Stomach (tissue), 9 donors: ENCODE results near the gene SPSB4. TPM values are rescaled to one million over a fixed set of nuclear protein-coding genes. Genes with fewer than 3 reads are reported as not detected.

Experiments used
- DNase-seq, 2 donors: peaks; one replicate each; pipeline versions ENCODE4 v3.0.0 to v3.0.0-alpha.2; 2013 to 2019
- H3K27ac ChIP-seq, 5 donors: fragments of 200-600 bp in 4 of 5; sonication (generic) in 4 of 5; one replicate each; pipeline ENCODE4 v1.5.1; 2013 to 2019; ENCODE audit warnings: mild to moderate bottlenecking in 1 of 5, moderate library complexity in 1 of 5
- H3K27me3 ChIP-seq, 3 donors: fragments of 200-600 bp; sonication (generic); one replicate each; pipeline ENCODE4 v1.5.1; 2017 to 2019; ENCODE audit warnings: mixed run types in 1 of 3
- H3K36me3 ChIP-seq, 4 donors: fragments of 200-600 bp; sonication (generic); 1 replicate in 3 of 4; 2 replicates in 1 of 4; pipeline ENCODE4 v1.5.1; 2016 to 2019
- H3K4me1 ChIP-seq, 4 donors: fragments of 200-600 bp; sonication (generic); one replicate each; pipeline ENCODE4 v1.5.1; 2016 to 2019
- H3K4me3 ChIP-seq, 4 donors: fragments of 200-600 bp; sonication (generic) in 3 of 4; one replicate each; pipeline ENCODE4 v1.5.1; 2016 to 2019; ENCODE audit warnings: mild to moderate bottlenecking in 1 of 4
- H3K9me3 ChIP-seq, 4 donors: fragments of 200-600 bp; sonication (generic); one replicate each; pipeline ENCODE4 v1.5.1; 2016 to 2019
- EP300 ChIP-seq: sonication (generic); formaldehyde crosslinking; IDR thresholded peaks from one replicate; pipeline ENCODE4 v1.6.1; 2017; ENCODE audit warnings: antibody characterized with exemption
- POLR2A ChIP-seq, 4 donors: fragments of 450-650 bp; IDR thresholded peaks; one replicate each; pipeline ENCODE4 v1.6.1; 2016; ENCODE audit warnings: antibody characterized with exemption in 4 of 4, control low read depth in 2 of 4, mild to moderate bottlenecking in 1 of 4, moderate library complexity in 1 of 4
- POLR2AphosphoS5 ChIP-seq, 3 donors: sonication (generic); formaldehyde crosslinking; IDR thresholded peaks; one replicate each; pipeline ENCODE4 v1.6.1; 2016; ENCODE audit warnings: antibody characterized with exemption in 3 of 3
- WGBS, 5 donors: extraction: QIAGEN DNeasy Blood & Tissue Kit in 3 of 5; methylation state at CpG; one replicate each; pipeline versions ENCODE4 v1.1.5 to v1.1.7; 2013 to 2018; 5-methylcytosine and 5-hydroxymethylcytosine counted together
- intact Hi-C: fragments of 100-400 bp; cut with DNase I; formaldehyde crosslinking; loops from one replicate; pipeline ENCODE4 v1.15.1; 2023; ENCODE audit warnings: low total_unique reads
- polyA plus RNA-seq, 3 donors: library from polyadenylated mRNA; stranded (reverse); fragments of 200-250 nt; gene quantifications; one replicate each; pipeline ENCODE4 v1.2.3, GENCODE V29; 2013
- total RNA-seq, 5 donors: library from RNA; depleted of rRNA; stranded (reverse); fragments of >200 nt; gene quantifications; one replicate each; pipeline versions ENCODE4 v1.1.0 to v1.2.3, GENCODE V29; 2014 to 2016
- TF ChIP-seq, protein P1 (sequence below), 7 experiments: fragments of 450-650 bp in 4 of 7; fragments of 200-600 bp in 3 of 7; sonication (generic) in 3 of 7; IDR thresholded peaks; one replicate each; pipeline ENCODE4 v1.5.1; 2016 to 2019; ENCODE audit warnings: antibody characterized with exemption in 7 of 7, control low read depth in 2 of 7, mild to moderate bottlenecking in 1 of 7
- donor health status: healthy with polysubstance abuse.
- donor health status: Bipolar disorder and iron deficiency.
- donor health status: healthy.

SPSB4 gene
- total and polyA plus RNA-seq, 8 donors: 0.05 to 2.4 (median 1.8) TPM; not detected in 5

DNA sequence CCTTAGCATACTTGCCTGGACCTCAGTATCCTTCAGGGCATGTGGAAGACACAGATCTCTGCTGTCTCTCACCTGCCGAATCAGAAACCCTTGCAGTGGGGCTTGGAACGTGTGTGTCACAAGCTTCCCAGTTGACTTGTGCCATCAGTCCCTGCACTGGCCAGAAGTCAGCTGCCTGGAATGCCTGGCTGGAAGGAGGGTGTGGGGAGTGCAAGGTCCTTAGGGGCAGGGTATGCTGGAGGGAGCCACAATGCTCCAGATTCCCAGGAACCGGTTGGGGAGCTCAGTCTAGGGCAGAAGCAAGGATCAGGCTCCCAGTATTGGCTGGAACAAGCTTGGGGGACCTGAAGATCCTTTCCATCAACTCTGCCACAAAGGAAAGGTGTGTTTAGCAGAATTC lies 27.1 kb downstream of the SPSB4 start:
- Histone ChIP-seq H3K27ac (no peak overlapping the region), H3K9me3 (no peaks in the 10 kb centered on the region), H3K36me3 (no peaks in the 10 kb centered on the region), H3K27me3 (no peaks in the 10 kb centered on the region), H3K4me3 (no peak overlapping the region), H3K4me1 (peaks cover 6 to 20% (median 18%) of the 10 kb centered on the region in 4 donors)
- 74 to 80% (median 79%) methylated on average over 2 to 3 of the region's 3 CpGs for WGBS, 5 donors
- TF ChIP-seq EP300 (no peak), POLR2A (IDR thresholded peaks at IDR 0.05) (no peak), POLR2AphosphoS5 (IDR thresholded peaks at IDR 0.05) (no peak)
- TF ChIP-seq, protein P1, sequence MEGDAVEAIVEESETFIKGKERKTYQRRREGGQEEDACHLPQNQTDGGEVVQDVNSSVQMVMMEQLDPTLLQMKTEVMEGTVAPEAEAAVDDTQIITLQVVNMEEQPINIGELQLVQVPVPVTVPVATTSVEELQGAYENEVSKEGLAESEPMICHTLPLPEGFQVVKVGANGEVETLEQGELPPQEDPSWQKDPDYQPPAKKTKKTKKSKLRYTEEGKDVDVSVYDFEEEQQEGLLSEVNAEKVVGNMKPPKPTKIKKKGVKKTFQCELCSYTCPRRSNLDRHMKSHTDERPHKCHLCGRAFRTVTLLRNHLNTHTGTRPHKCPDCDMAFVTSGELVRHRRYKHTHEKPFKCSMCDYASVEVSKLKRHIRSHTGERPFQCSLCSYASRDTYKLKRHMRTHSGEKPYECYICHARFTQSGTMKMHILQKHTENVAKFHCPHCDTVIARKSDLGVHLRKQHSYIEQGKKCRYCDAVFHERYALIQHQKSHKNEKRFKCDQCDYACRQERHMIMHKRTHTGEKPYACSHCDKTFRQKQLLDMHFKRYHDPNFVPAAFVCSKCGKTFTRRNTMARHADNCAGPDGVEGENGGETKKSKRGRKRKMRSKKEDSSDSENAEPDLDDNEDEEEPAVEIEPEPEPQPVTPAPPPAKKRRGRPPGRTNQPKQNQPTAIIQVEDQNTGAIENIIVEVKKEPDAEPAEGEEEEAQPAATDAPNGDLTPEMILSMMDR (IDR thresholded peaks at IDR 0.05): no peak
- no peak for DNase-seq
- intact Hi-C loops: no loop called here

DNA sequence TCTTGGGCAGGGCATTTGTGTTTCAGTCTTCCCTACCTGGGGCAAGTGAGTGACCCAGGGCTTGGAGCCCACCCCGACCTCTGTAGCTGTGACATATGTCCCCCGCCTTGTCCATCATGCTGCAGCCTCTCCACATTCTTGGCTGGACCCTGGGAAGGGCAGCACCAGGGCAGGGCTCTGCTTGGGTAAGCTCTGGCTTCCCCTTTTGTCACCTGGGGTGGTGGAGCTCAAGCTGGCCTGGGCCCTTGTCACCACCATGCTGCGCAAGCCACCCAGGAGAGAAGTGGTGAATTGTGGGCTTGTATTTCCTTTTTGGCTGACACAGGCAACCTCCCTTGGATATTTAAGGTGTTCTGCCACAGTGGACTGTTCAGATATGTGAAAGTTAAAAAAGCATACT lies 29.3 kb downstream of the SPSB4 start:
- intact Hi-C loops: no loop called here
- Histone ChIP-seq H3K27ac (no peak overlapping the region), H3K4me1 (peaks cover 6 to 20% (median 18%) of the 10 kb centered on the region in 4 donors), H3K4me3 (no peak overlapping the region), H3K36me3 (no peaks in the 10 kb centered on the region), H3K27me3 (no peaks in the 10 kb centered on the region), H3K9me3 (no peaks in the 10 kb centered on the region)
- DNase-seq: no peak
- WGBS, 5 donors: 74 to 85% (median 82%) methylated on average over 3 of the region's 3 CpGs
- TF ChIP-seq POLR2AphosphoS5 (IDR thresholded peaks at IDR 0.05): no peak
- TF ChIP-seq EP300: no peak
- TF ChIP-seq, protein P1 (IDR thresholded peaks at IDR 0.05): no peak
- no peak for TF ChIP-seq POLR2A (IDR thresholded peaks at IDR 0.05)

DNA sequence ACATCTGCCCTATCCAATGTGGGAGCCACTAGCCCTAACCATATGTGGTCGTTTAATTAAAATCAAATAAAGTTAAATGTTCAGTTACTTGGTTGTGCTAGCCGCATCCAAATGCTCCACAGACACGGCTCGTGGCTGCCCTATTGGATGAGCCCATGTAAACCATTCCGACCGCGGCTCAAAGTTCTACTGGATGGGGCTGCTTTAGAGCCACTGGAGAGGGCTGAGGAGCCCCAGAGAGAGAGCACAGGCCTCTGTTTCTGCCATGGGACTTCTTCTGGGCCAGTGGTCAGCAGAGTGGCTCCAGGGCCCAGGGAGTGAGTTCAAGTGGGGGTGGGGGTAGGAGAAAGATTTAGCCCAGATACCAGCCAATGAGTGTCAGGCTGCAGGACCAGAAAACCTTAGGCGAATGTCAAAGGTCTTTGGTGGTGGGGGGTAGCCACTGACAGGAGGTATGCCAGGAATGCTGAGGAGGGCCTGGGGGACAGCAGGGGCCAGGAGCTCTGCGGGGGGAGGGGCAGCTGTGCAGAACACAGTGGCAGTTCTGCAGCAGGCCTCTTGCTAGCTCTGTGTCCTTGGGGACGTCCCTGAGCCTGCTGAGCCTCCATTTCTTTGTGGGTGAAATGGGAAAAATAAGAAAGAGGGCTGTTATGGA lies 30.1 kb downstream of the SPSB4 start:
- H3K4me1 ChIP-seq: peaks cover 5 to 15% (median 14%) of the 10 kb centered on the region in 4 donors
- intact Hi-C loops: no loop called here
- no peak for DNase-seq
- H3K27ac ChIP-seq: no peak overlapping the region
- no peaks in the 10 kb centered on the region for H3K36me3 ChIP-seq
- TF ChIP-seq EP300 (no peak), POLR2AphosphoS5 (IDR thresholded peaks at IDR 0.05) (no peak), POLR2A (IDR thresholded peaks at IDR 0.05) (no peak)
- TF ChIP-seq, protein P1 (IDR thresholded peaks at IDR 0.05): no peak
- H3K27me3 ChIP-seq: no peaks in the 10 kb centered on the region
- 71 to 86% (median 78%) methylated on average over 10 of the region's 10 CpGs for WGBS, 5 donors
- no peak overlapping the region for H3K4me3 ChIP-seq
- no peaks in the 10 kb centered on the region for H3K9me3 ChIP-seq

DNA sequence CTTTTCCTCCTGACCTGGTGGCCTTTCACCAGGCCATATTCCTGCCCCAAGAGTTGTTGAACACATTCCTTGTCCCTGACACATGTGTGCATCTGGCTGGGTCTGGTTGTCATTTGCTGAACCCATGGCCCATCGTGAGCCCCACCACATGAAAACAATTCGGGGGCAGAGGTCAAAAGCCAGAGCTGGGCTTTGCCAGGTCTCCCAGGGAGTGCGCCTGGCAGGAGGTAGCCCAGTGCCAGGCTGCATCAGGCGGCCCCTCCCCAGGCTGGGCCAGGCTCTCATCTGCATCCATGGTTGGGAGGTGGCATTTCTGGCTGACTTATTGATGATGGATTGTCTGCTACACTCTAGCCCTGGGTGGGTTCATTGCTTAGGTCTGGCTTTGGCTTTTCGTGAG lies 30.9 kb downstream of the SPSB4 start:
- WGBS, 5 donors: 77 to 93% (median 86%) methylated on average over 5 of the region's 5 CpGs

More for the DNA sequence above, 30.9 kb downstream of the SPSB4 start:
- DNase-seq: no peak
- no peaks in the 10 kb centered on the region for H3K36me3 ChIP-seq
- H3K27me3 ChIP-seq: no peaks in the 10 kb centered on the region
- no peak overlapping the region for H3K27ac ChIP-seq
- intact Hi-C loops: no loop called here
- H3K4me1 ChIP-seq: peaks cover 0 to 15% (median 6%) of the 10 kb centered on the region in 4 donors
- H3K9me3 ChIP-seq: no peaks in the 10 kb centered on the region
- TF ChIP-seq POLR2AphosphoS5 (IDR thresholded peaks at IDR 0.05) (no peak), POLR2A (IDR thresholded peaks at IDR 0.05) (no peak), EP300 (no peak)
- TF ChIP-seq, protein P1 (IDR thresholded peaks at IDR 0.05): no peak
- H3K4me3 ChIP-seq: no peak overlapping the region
